GM23338 (cell line): ENCODE results near the gene SOHLH2.

Experiments used
- CREB1 ChIP-seq: fragments of 250-450 bp; sonication (Bioruptor Pico); IDR thresholded peaks from 2 replicates; pipeline ENCODE4 v1.5.0; 2020; ENCODE audit warnings: low read depth, mild to moderate bottlenecking, moderate library complexity
- ETS1 ChIP-seq: IDR thresholded peaks from 2 replicates; pipeline ENCODE4 v1.6.1; 2016; ENCODE audit warnings: antibody characterized with exemption
- EZH2 ChIP-seq: fragments of 200-600 bp; sonication (generic); IDR thresholded peaks from one replicate; pipeline ENCODE4 v1.8.0; 2017; ENCODE audit warnings: antibody characterized with exemption, mild to moderate bottlenecking, low read depth; ENCODE audit not compliant: unreplicated experiment
- EZH2phosphoT487 ChIP-seq: fragments of 200-600 bp; sonication (generic); IDR thresholded peaks from one replicate; pipeline ENCODE4 v1.8.1; 2018; ENCODE audit warnings: antibody characterized with exemption; ENCODE audit not compliant: unreplicated experiment
- NANOG ChIP-seq: IDR thresholded peaks from 2 replicates; pipeline ENCODE4 v1.6.1; 2016; ENCODE audit warnings: antibody characterized with exemption, borderline replicate concordance
- POLR2AphosphoS5 ChIP-seq: IDR thresholded peaks from 2 replicates; pipeline ENCODE4 v1.6.1; 2016; ENCODE audit warnings: antibody characterized with exemption, low read depth
- ZNF114 ChIP-seq: fragments of 250-450 bp; sonication (Bioruptor Pico); IDR thresholded peaks from 2 replicates; pipeline ENCODE4 v1.5.0; 2020; ENCODE audit warnings: mild to moderate bottlenecking, moderate library complexity
- ZNF331 ChIP-seq: fragments of 250-450 bp; sonication (Bioruptor Pico); IDR thresholded peaks from 2 replicates; pipeline ENCODE4 v1.5.0; 2020; ENCODE audit warnings: low read depth, mild to moderate bottlenecking, moderate library complexity
- ZNF462 ChIP-seq: fragments of 250-450 bp; sonication (Bioruptor Pico); IDR thresholded peaks from 2 replicates; pipeline ENCODE4 v1.5.0; 2020; ENCODE audit warnings: mild to moderate bottlenecking, moderate library complexity
- TF ChIP-seq, protein P1 (sequence below), 2 experiments: fragments of 200-600 bp in 1 of 2; sonication (generic) in 1 of 2; conservative IDR thresholded peaks; 2 replicates each; pipeline versions ENCODE4 v1.5.1 to v1.6.1; 2016 to 2017; ENCODE audit warnings: antibody characterized with exemption in 2 of 2, low read depth in 2 of 2, mild to moderate bottlenecking in 2 of 2, moderate library complexity in 1 of 2
- TF ChIP-seq, protein P2 (sequence below): IDR thresholded peaks from one replicate; pipeline ENCODE4 v1.6.1; 2018; ENCODE audit warnings: antibody characterized with exemption; ENCODE audit not compliant: unreplicated experiment

DNA sequence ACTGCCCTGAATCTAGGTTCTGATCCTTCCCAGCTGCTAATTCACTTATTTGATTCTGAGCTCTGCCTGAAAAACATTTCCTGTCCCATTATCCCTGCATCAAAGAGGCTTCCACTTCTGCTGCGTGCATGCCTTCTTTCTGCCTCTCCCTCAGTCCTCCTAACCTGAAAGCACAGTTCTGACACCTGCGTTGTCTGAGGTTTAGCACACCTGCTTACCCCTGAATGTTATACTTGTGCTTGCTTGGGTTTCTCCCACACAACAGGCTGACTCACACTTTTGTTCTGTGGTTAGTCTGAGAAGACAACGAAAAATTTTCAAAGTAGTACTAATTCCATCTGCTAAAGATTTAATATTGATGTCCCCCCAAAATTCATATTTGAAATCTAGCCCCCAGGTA, 3.1 kb upstream of the SOHLH2 start:
- TF ChIP-seq, protein P1, sequence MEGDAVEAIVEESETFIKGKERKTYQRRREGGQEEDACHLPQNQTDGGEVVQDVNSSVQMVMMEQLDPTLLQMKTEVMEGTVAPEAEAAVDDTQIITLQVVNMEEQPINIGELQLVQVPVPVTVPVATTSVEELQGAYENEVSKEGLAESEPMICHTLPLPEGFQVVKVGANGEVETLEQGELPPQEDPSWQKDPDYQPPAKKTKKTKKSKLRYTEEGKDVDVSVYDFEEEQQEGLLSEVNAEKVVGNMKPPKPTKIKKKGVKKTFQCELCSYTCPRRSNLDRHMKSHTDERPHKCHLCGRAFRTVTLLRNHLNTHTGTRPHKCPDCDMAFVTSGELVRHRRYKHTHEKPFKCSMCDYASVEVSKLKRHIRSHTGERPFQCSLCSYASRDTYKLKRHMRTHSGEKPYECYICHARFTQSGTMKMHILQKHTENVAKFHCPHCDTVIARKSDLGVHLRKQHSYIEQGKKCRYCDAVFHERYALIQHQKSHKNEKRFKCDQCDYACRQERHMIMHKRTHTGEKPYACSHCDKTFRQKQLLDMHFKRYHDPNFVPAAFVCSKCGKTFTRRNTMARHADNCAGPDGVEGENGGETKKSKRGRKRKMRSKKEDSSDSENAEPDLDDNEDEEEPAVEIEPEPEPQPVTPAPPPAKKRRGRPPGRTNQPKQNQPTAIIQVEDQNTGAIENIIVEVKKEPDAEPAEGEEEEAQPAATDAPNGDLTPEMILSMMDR (conservative IDR thresholded peaks at IDR 0.05; ENCODE audit: low read depth in 2 of 2) = no peak
- TF ChIP-seq, protein P2, sequence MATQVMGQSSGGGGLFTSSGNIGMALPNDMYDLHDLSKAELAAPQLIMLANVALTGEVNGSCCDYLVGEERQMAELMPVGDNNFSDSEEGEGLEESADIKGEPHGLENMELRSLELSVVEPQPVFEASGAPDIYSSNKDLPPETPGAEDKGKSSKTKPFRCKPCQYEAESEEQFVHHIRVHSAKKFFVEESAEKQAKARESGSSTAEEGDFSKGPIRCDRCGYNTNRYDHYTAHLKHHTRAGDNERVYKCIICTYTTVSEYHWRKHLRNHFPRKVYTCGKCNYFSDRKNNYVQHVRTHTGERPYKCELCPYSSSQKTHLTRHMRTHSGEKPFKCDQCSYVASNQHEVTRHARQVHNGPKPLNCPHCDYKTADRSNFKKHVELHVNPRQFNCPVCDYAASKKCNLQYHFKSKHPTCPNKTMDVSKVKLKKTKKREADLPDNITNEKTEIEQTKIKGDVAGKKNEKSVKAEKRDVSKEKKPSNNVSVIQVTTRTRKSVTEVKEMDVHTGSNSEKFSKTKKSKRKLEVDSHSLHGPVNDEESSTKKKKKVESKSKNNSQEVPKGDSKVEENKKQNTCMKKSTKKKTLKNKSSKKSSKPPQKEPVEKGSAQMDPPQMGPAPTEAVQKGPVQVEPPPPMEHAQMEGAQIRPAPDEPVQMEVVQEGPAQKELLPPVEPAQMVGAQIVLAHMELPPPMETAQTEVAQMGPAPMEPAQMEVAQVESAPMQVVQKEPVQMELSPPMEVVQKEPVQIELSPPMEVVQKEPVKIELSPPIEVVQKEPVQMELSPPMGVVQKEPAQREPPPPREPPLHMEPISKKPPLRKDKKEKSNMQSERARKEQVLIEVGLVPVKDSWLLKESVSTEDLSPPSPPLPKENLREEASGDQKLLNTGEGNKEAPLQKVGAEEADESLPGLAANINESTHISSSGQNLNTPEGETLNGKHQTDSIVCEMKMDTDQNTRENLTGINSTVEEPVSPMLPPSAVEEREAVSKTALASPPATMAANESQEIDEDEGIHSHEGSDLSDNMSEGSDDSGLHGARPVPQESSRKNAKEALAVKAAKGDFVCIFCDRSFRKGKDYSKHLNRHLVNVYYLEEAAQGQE = no peak
- TF ChIP-seq EZH2phosphoT487 (no peak), ETS1 (no peak), POLR2AphosphoS5 (no peak), CREB1 (CRISPR knock-in tag) (no peak), EZH2 (no peak), ZNF462 (CRISPR knock-in tag) (no peak), ZNF114 (CRISPR knock-in tag) (no peak), ZNF331 (CRISPR knock-in tag) (no peak), NANOG (no peak)
